ENCODE measurements around the gene STARD4. TPM values are rescaled to one million over a fixed set of nuclear protein-coding genes. Genes with fewer than 3 reads are reported as not detected.

STARD4 gene
- 39.1 and 56.6 TPM in 2 replicates for total RNA-seq (ENCODE audit: low replicate concordance)
- long read RNA-seq, full-length matches to known transcripts = 81 of 130 reads
- long read RNA-seq, partial matches to known transcripts = 1 of 130 reads
- long read RNA-seq, other reads (novel, unspliced or antisense) = 48 of 130 reads

- H3K27me3 Mint-ChIP-seq = no peaks in the 10 kb centered on the region
- TF ChIP-seq CTCF (conservative IDR thresholded peaks at IDR 0.05) = no peak
- peak within 1 kb of the TSS; percentile 97 for H3K27ac Mint-ChIP-seq
- no peaks in the 10 kb centered on the region for H3K36me3 Mint-ChIP-seq
- peak within 1 kb of the TSS; percentile 98 for H3K4me3 Mint-ChIP-seq
- H3K9me3 Mint-ChIP-seq = no peaks in the 10 kb centered on the region
- DNase-seq (ENCODE audit: extremely low spot score, unreplicated experiment) = peak; percentile 94
- peaks cover 28% of the 10 kb centered on the region for H3K4me1 Mint-ChIP-seq (ENCODE audit: unreplicated experiment)
These were observed at the start of gene STARD4 for GRCh38 chr5:111512375-111513130. Gene STARD4, minus strand, starts transcription at chr5:111512535. Its CDS starts 5,102 bp downstream, at chr5:111507433.

GRCh38 chr5:111559680-111560079 lies 47.3 kb upstream of the STARD4 start:
- Mint-ChIP-seq H3K36me3 (no peaks in the 10 kb centered on the region), H3K9me3 (peaks cover 10% of the 10 kb centered on the region), H3K4me1 (ENCODE audit: unreplicated experiment) (no peaks in the 10 kb centered on the region), H3K27me3 (no peaks in the 10 kb centered on the region), H3K27ac (no peak overlapping the region), H3K4me3 (no peak overlapping the region)
- TF ChIP-seq CTCF (conservative IDR thresholded peaks at IDR 0.05) = no peak
- no peak for DNase-seq (ENCODE audit: extremely low spot score, unreplicated experiment)

- H3K36me3 Mint-ChIP-seq = no peaks in the 10 kb centered on the region
- no peak overlapping the region for H3K27ac Mint-ChIP-seq
- H3K9me3 Mint-ChIP-seq = peaks cover 15% of the 10 kb centered on the region
- peaks cover 8% of the 10 kb centered on the region for H3K4me1 Mint-ChIP-seq (ENCODE audit: unreplicated experiment)
- no peak overlapping the region for H3K4me3 Mint-ChIP-seq
- no peak for TF ChIP-seq CTCF (conservative IDR thresholded peaks at IDR 0.05)
- DNase-seq (ENCODE audit: extremely low spot score, unreplicated experiment) = no peak
- no peaks in the 10 kb centered on the region for H3K27me3 Mint-ChIP-seq
These were observed 45.4 kb upstream of the STARD4 start for GRCh38 chr5:111557686-111558085.

GRCh38 chr5:111557111-111557510 lies 44.8 kb upstream of the STARD4 start:
- no peak overlapping the region for H3K4me3 Mint-ChIP-seq
- no peak for TF ChIP-seq CTCF (conservative IDR thresholded peaks at IDR 0.05)
- H3K9me3 Mint-ChIP-seq = peaks cover 15% of the 10 kb centered on the region
- no peaks in the 10 kb centered on the region for H3K27me3 Mint-ChIP-seq
- no peak overlapping the region for H3K27ac Mint-ChIP-seq
- H3K36me3 Mint-ChIP-seq = no peaks in the 10 kb centered on the region
- peaks cover 13% of the 10 kb centered on the region for H3K4me1 Mint-ChIP-seq (ENCODE audit: unreplicated experiment)
- DNase-seq (ENCODE audit: extremely low spot score, unreplicated experiment) = no peak

GRCh38 chr5:111556501-111556900 lies 44.2 kb upstream of the STARD4 start:
- Mint-ChIP-seq H3K27ac (no peak overlapping the region), H3K4me1 (ENCODE audit: unreplicated experiment) (peaks cover 19% of the 10 kb centered on the region), H3K4me3 (no peak overlapping the region), H3K9me3 (peaks cover 15% of the 10 kb centered on the region), H3K27me3 (no peaks in the 10 kb centered on the region), H3K36me3 (no peaks in the 10 kb centered on the region)
- DNase-seq (ENCODE audit: extremely low spot score, unreplicated experiment) = no peak
- TF ChIP-seq CTCF (conservative IDR thresholded peaks at IDR 0.05) = no peak

All from type B pancreatic cell (in vitro differentiated cells).